ENCODE results near the gene ARF1.

Gene ARF1

DNA sequence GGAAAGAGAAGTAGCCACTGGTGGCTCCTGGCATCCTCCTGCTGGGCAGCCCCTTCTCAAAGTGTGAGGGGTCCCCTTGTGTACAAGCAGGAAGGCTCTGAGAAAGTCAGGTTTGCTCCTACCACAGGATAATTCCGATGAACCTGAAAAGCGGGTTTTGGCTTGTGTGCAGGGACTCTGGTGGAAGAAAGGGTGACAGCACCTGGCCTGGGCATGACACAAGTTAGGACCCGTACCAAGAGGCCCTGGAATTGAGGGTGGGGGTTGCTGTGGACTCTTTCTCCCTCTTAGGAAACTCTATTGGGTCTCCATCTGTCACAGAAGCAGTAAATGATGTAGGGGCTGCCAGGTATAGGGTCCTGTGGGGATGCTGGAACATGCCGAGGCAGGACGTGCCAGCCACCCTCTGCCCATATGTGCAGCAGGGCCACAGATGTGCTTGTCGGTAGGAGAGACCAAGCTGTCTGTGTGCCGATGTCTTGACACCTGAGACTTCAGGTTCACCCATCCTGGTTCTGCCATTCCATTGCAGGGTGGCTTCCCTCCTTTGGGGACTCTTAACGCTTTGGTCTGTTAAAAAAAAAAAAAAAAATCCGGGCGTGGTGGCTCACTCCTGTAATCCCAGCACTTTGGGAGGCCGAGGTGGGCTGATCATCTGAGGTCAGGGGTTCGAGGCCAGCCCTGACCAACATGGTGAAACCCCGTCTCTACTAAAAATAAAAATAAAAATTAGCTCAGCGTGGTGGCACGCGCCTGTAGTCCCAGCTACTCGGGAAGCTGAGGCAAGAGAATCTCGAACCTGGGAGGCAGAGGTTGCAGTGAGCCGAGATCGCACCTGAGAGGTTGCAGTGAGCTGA, 10.8 kb downstream of the ARF1 start:
- no peak for DNase-seq (ENCODE audit: extremely low read depth, low read depth)
- no peak for TF ChIP-seq CTCF (IDR thresholded peaks at IDR 0.05; ENCODE audit: low read depth, low read length, missing control alignments)

GRCh38 chr1:228094432-228095016, 12.0 kb downstream of the ARF1 start:
- no peak overlapping the region for H3K4me3 ChIP-seq (replicated peaks; ENCODE audit: low read depth, low read length)
- no peak for TF ChIP-seq CTCF (IDR thresholded peaks at IDR 0.05; ENCODE audit: low read depth, low read length, missing control alignments)

More for the DNA sequence above, 10.8 kb downstream of the ARF1 start:
- H3K4me3 ChIP-seq (replicated peaks; ENCODE audit: low read depth, low read length) = no peak overlapping the region

GRCh38 chr1:228095161-228095560, 12.7 kb downstream of the ARF1 start:
- DNase-seq (ENCODE audit: extremely low read depth, low read depth) = no peak
- no peak overlapping the region for H3K4me3 ChIP-seq (replicated peaks; ENCODE audit: low read depth, low read length)
- no peak for TF ChIP-seq CTCF (IDR thresholded peaks at IDR 0.05; ENCODE audit: low read depth, low read length, missing control alignments)

More at GRCh38 chr1:228094432-228095016, 12.0 kb downstream of the ARF1 start:
- DNase-seq (ENCODE audit: extremely low read depth, low read depth) = no peak

- TF ChIP-seq CTCF (IDR thresholded peaks at IDR 0.05; ENCODE audit: low read depth, low read length, missing control alignments) = no peak
Measured at GRCh38 chr1:228095938-228096337, 13.4 kb downstream of the ARF1 start.

GRCh38 chr1:228096416-228097332, 14.2 kb downstream of the ARF1 start:
- no peak overlapping the region for H3K4me3 ChIP-seq (replicated peaks; ENCODE audit: low read depth, low read length)
- no peak for DNase-seq (ENCODE audit: extremely low read depth, low read depth)
- TF ChIP-seq CTCF (IDR thresholded peaks at IDR 0.05; ENCODE audit: low read depth, low read length, missing control alignments) = no peak

More at GRCh38 chr1:228095938-228096337, 13.4 kb downstream of the ARF1 start:
- H3K4me3 ChIP-seq (replicated peaks; ENCODE audit: low read depth, low read length) = no peak overlapping the region
- no peak for DNase-seq (ENCODE audit: extremely low read depth, low read depth)

GRCh38 chr1:228097333-228098081, 15.0 kb downstream of the ARF1 start:
- DNase-seq (ENCODE audit: extremely low read depth, low read depth) = no peak
- H3K4me3 ChIP-seq (replicated peaks; ENCODE audit: low read depth, low read length) = no peak overlapping the region
- no peak for TF ChIP-seq CTCF (IDR thresholded peaks at IDR 0.05; ENCODE audit: low read depth, low read length, missing control alignments)
